Measurements from ENCODE around the gene DDX55. TPM values are rescaled to one million over a fixed set of nuclear protein-coding genes. Genes with fewer than 3 reads are reported as not detected.
"Not testable (repeated sequence)": the region's sequence is repeated elsewhere in the genome, so short reads cannot be mapped to it uniquely, and the experiment has no call there.

The DDX55 gene
- polyA plus RNA-seq, 6 donors from 2014 or later: 12.2 to 21.3 (median 15.4) TPM

GRCh38 chr12:123595729-123596128 lies 6.2 kb upstream of the DDX55 start:
- H3K4me1 Mint-ChIP-seq: peaks cover 13 to 23% (median 20%) of the 10 kb centered on the region in 3 donors
- H3K36me3 Mint-ChIP-seq: peaks cover 6% of the 10 kb centered on the region in 2 donors
- no peak for DNase-seq
- ATAC-seq (ENCODE audit: low read depth in 2 of 2): no peak
- H3K27me3 Mint-ChIP-seq: no peaks in the 10 kb centered on the region
- H3K9me3 Mint-ChIP-seq: no peaks in the 10 kb centered on the region
- H3K4me3 Mint-ChIP-seq: no peak overlapping the region
- H3K27ac Mint-ChIP-seq: no peak overlapping the region

GRCh38 chr12:123597100-123597499 lies 4.8 kb upstream of the DDX55 start:
- peaks cover 15 to 24% (median 22%) of the 10 kb centered on the region in 3 donors for H3K4me1 Mint-ChIP-seq
- H3K4me3 Mint-ChIP-seq: no peak overlapping the region
- H3K27me3 Mint-ChIP-seq: no peaks in the 10 kb centered on the region
- DNase-seq (no peak), ATAC-seq (ENCODE audit: low read depth in 2 of 2) (no peak)
- H3K36me3 Mint-ChIP-seq: peaks cover 0 to 6% of the 10 kb centered on the region in 2 donors
- H3K9me3 Mint-ChIP-seq: no peaks in the 10 kb centered on the region
- no peak overlapping the region for H3K27ac Mint-ChIP-seq

GRCh38 chr12:123598522-123598921 lies 3.4 kb upstream of the DDX55 start:
- no peaks in the 10 kb centered on the region for H3K9me3 Mint-ChIP-seq
- H3K4me1 Mint-ChIP-seq: peaks cover 23 to 32% (median 32%) of the 10 kb centered on the region in 3 donors
- peak overlapping the region in 1 of 8 donors; percentile 92 for H3K4me3 Mint-ChIP-seq
- DNase-seq (no peak), ATAC-seq (ENCODE audit: low read depth in 2 of 2) (no peak)
- no peaks in the 10 kb centered on the region for H3K27me3 Mint-ChIP-seq
- H3K36me3 Mint-ChIP-seq: peaks cover 0 to 6% of the 10 kb centered on the region in 2 donors
- H3K27ac Mint-ChIP-seq: no peak overlapping the region

GRCh38 chr12:123599310-123599709 lies 2.6 kb upstream of the DDX55 start:
- H3K4me1 Mint-ChIP-seq: peaks cover 23 to 35% (median 33%) of the 10 kb centered on the region in 3 donors
- DNase-seq: no peak
- peaks cover 0 to 6% of the 10 kb centered on the region in 2 donors for H3K36me3 Mint-ChIP-seq
- no peaks in the 10 kb centered on the region for H3K27me3 Mint-ChIP-seq
- H3K27ac Mint-ChIP-seq: peak overlapping the region in 4 of 6 donors; percentile 37 to 86 (median 53)
- ATAC-seq (ENCODE audit: low read depth in 2 of 2): no peak
- H3K9me3 Mint-ChIP-seq: no peaks in the 10 kb centered on the region
- peak overlapping the region in 6 of 8 donors; percentile 11 to 97 (median 47) for H3K4me3 Mint-ChIP-seq

- H3K9me3 Mint-ChIP-seq: no peaks in the 10 kb centered on the region
- peaks cover 0 to 6% of the 10 kb centered on the region in 2 donors for H3K36me3 Mint-ChIP-seq
- no peaks in the 10 kb centered on the region for H3K27me3 Mint-ChIP-seq
- peak overlapping the region; percentile 12 to 97 (median 64) for H3K4me3 Mint-ChIP-seq
- peaks cover 23 to 35% (median 33%) of the 10 kb centered on the region in 3 donors for H3K4me1 Mint-ChIP-seq
- DNase-seq: no peak
- ATAC-seq (ENCODE audit: low read depth in 2 of 2): no peak
- H3K27ac Mint-ChIP-seq: peak overlapping the region in 2 of 6 donors; percentile 49 to 57
Measured at GRCh38 chr12:123599721-123600120, 2.2 kb upstream of the DDX55 start.

- Mint-ChIP-seq H3K36me3 (peaks cover 6 to 8% of the 10 kb centered on the region in 2 donors), H3K27ac (peak overlapping the region; percentile 71 to 98 (median 97)), H3K4me3 (peak overlapping the region; percentile 92 to 100 (median 97)), H3K27me3 (no peaks in the 10 kb centered on the region), H3K9me3 (no peaks in the 10 kb centered on the region), H3K4me1 (peaks cover 23 to 35% (median 32%) of the 10 kb centered on the region in 3 donors)
- ATAC-seq (ENCODE audit: low read depth in 2 of 2) (no peak), DNase-seq (no peak)
Measured at GRCh38 chr12:123602651-123603195, 824 bp downstream of the DDX55 start.

GRCh38 chr12:123603495-123603894 lies 1.6 kb downstream of the DDX55 start:
- H3K9me3 Mint-ChIP-seq; H3K27me3 Mint-ChIP-seq; DNase-seq; ATAC-seq (ENCODE audit: low read depth in 2 of 2): not testable (repeated sequence)
- H3K36me3 Mint-ChIP-seq: peaks cover 14 to 15% of the 10 kb centered on the region in 2 donors
- peak overlapping the region in 6 of 8 donors; percentile 19 to 97 (median 94) for H3K4me3 Mint-ChIP-seq
- peak overlapping the region in 1 of 6 donors; percentile 47 for H3K27ac Mint-ChIP-seq
- H3K4me1 Mint-ChIP-seq: peaks cover 23 to 35% (median 34%) of the 10 kb centered on the region in 3 donors

- peaks cover 16 to 18% of the 10 kb centered on the region in 2 donors for H3K36me3 Mint-ChIP-seq
- peak overlapping the region in 2 of 6 donors; percentile 5 to 16 for H3K27ac Mint-ChIP-seq
- ATAC-seq (ENCODE audit: low read depth in 2 of 2): no peak
- no peak overlapping the region for H3K4me3 Mint-ChIP-seq
- no peak for DNase-seq
- peaks cover 5 to 16% (median 11%) of the 10 kb centered on the region in 3 donors for H3K4me1 Mint-ChIP-seq
- no peaks in the 10 kb centered on the region for H3K27me3 Mint-ChIP-seq
- H3K9me3 Mint-ChIP-seq: no peaks in the 10 kb centered on the region
Measured at GRCh38 chr12:123607756-123608155, 5.9 kb downstream of the DDX55 start.

GRCh38 chr12:123608182-123608581 lies 6.3 kb downstream of the DDX55 start:
- no peak for ATAC-seq (ENCODE audit: low read depth in 2 of 2)
- peak overlapping the region in 1 of 6 donors; percentile 3 for H3K27ac Mint-ChIP-seq

GRCh38 chr12:123614110-123614509 lies 12.2 kb downstream of the DDX55 start:
- no peaks in the 10 kb centered on the region for H3K27me3 Mint-ChIP-seq
- H3K36me3 Mint-ChIP-seq: peaks cover 0 to 8% of the 10 kb centered on the region in 2 donors
- no peak overlapping the region for H3K27ac Mint-ChIP-seq
- peaks cover 0 to 4% (median 3%) of the 10 kb centered on the region in 3 donors for H3K4me1 Mint-ChIP-seq
- no peak for DNase-seq
- ATAC-seq (ENCODE audit: low read depth in 2 of 2): no peak
- no peak overlapping the region for H3K4me3 Mint-ChIP-seq
- no peaks in the 10 kb centered on the region for H3K9me3 Mint-ChIP-seq

More at GRCh38 chr12:123608182-123608581, 6.3 kb downstream of the DDX55 start:
- Mint-ChIP-seq H3K36me3 (peaks cover 16 to 18% of the 10 kb centered on the region in 2 donors), H3K4me3 (peak overlapping the region in 2 of 8 donors; percentile 33 to 38), H3K9me3 (no peaks in the 10 kb centered on the region), H3K4me1 (peaks cover 1 to 12% (median 7%) of the 10 kb centered on the region in 3 donors), H3K27me3 (no peaks in the 10 kb centered on the region)
- no peak for DNase-seq

GRCh38 chr12:123614531-123614930 lies 12.6 kb downstream of the DDX55 start:
- ATAC-seq (ENCODE audit: low read depth in 2 of 2) (no peak), DNase-seq (no peak)
- H3K36me3 Mint-ChIP-seq: peaks cover 0 to 12% of the 10 kb centered on the region in 2 donors
- H3K4me3 Mint-ChIP-seq: no peak overlapping the region
- H3K27ac Mint-ChIP-seq: peak overlapping the region in 1 of 6 donors; percentile 18
- no peaks in the 10 kb centered on the region for H3K9me3 Mint-ChIP-seq
- H3K27me3 Mint-ChIP-seq: no peaks in the 10 kb centered on the region
- H3K4me1 Mint-ChIP-seq: peaks cover 0 to 4% (median 3%) of the 10 kb centered on the region in 3 donors

- Mint-ChIP-seq H3K27me3 (no peaks in the 10 kb centered on the region), H3K27ac (no peak overlapping the region), H3K4me3 (no peak overlapping the region), H3K36me3 (peaks cover 12 to 18% of the 10 kb centered on the region in 2 donors), H3K9me3 (no peaks in the 10 kb centered on the region), H3K4me1 (peaks cover 0 to 4% (median 3%) of the 10 kb centered on the region in 3 donors)
- no peak for ATAC-seq (ENCODE audit: low read depth in 2 of 2)
- DNase-seq: no peak
Measured at GRCh38 chr12:123617144-123617543, 15.2 kb downstream of the DDX55 start.

- ATAC-seq (ENCODE audit: low read depth in 2 of 2) (no peak), DNase-seq (no peak)
- H3K4me1 Mint-ChIP-seq: peaks cover 0 to 4% (median 3%) of the 10 kb centered on the region in 3 donors
- no peak overlapping the region for H3K27ac Mint-ChIP-seq
- H3K9me3 Mint-ChIP-seq: no peaks in the 10 kb centered on the region
- H3K27me3 Mint-ChIP-seq: no peaks in the 10 kb centered on the region
- peaks cover 12 to 18% of the 10 kb centered on the region in 2 donors for H3K36me3 Mint-ChIP-seq
- no peak overlapping the region for H3K4me3 Mint-ChIP-seq
Measured at GRCh38 chr12:123617580-123617979, 15.7 kb downstream of the DDX55 start.

- no peak for ATAC-seq (ENCODE audit: low read depth in 2 of 2)
- Mint-ChIP-seq H3K4me1 (peaks cover 0 to 4% (median 3%) of the 10 kb centered on the region in 3 donors), H3K27me3 (no peaks in the 10 kb centered on the region), H3K9me3 (no peaks in the 10 kb centered on the region), H3K4me3 (no peak overlapping the region), H3K36me3 (peaks cover 10 to 21% of the 10 kb centered on the region in 2 donors), H3K27ac (peak overlapping the region in 2 of 6 donors; percentile 33 to 47)
- DNase-seq: no peak
Measured at GRCh38 chr12:123621101-123621500, 19.2 kb downstream of the DDX55 start.
